ENCODE results near the gene HNRNPAB. TPM values are rescaled to one million over a fixed set of nuclear protein-coding genes. Genes with fewer than 3 reads are reported as not detected.

Gene HNRNPAB
- total RNA-seq, 1 experiment from 2014 or later: 408 TPM

DNA sequence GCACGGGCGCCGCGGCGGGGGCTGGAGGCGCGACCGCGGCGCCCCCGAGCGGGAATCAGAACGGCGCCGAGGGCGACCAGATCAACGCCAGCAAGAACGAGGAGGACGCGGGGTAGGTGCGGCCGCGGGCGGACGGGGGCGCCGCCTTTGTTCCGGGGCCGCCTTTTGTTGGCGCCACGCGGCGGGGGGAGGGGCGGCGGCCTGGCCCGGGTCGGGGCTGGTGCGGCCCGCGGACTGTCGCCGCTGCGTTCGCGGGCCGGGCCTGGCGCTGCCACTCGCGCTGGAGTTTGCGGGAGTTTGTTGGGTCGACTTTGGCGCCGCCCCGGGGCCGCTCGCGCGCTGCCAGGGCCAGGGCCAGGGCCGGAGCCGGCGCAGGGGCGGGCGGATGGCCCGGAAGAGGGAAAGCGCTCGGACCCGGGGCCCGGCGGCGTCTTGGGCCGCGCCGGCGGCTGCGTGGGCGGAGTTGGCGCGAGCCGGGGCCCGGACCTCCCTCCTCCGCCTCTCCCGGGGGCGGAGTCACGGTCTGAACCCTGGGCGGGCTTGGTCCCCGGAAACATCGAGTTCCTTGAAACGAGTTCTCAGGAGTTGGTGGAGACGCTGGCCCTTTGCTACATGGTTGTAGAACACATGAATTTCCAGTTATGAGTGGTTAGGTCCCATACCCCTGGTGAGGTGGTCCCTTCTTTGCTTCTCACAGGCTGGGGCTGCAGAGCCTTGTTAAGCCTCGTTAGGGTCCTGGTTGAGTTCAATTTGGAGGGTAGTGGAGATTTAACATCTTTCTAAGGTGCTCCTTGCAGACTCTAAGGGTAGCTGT is 809 bp downstream of the HNRNPAB start:
- peak; percentile 77 for DNase-seq (ENCODE audit: low spot score)
- Histone ChIP-seq H3K9me3 (ENCODE audit: low read depth, low read length, poor library complexity, severe bottlenecking) (no peaks in the 10 kb centered on the region), H3K36me3 (ENCODE audit: insufficient read depth, low read length, poor library complexity, severe bottlenecking) (peaks cover 48% of the 10 kb centered on the region), H3K27me3 (replicated peaks; ENCODE audit: insufficient read depth, low read depth, low read length, poor library complexity) (no peaks in the 10 kb centered on the region), H3K27ac (ENCODE audit: low read depth, low read length, poor library complexity, severe bottlenecking) (peak overlapping the region; percentile 97), H3K4me1 (ENCODE audit: insufficient read depth, low read length, poor library complexity, severe bottlenecking) (peaks cover 11% of the 10 kb centered on the region), H3K4me3 (ENCODE audit: low read depth, low read length, poor library complexity, severe bottlenecking) (peak overlapping the region; percentile 98)
- no peak for TF ChIP-seq EZH2 (IDR thresholded peaks at IDR 0.05; ENCODE audit: borderline replicate concordance, low read depth, low read length, poor library complexity, severe bottlenecking)
- TF ChIP-seq CTCF (conservative IDR thresholded peaks at IDR 0.05; ENCODE audit: low read depth, low read length): no peak
- no TSS peak for BruUV-seq (replicated peaks)
- ChIA-PET CTCF (no interaction called here), POLR2A (ENCODE audit: low non-redundant PET) (interaction anchor here (0.7 kb wide), 1 partner anchor 894 kb away, joined by 3 read pairs; no protein-coding TSS in a partner anchor)
- intact Hi-C loops (cut with micrococcal nuclease; ENCODE audit: unreplicated experiment): no loop called here

DNA sequence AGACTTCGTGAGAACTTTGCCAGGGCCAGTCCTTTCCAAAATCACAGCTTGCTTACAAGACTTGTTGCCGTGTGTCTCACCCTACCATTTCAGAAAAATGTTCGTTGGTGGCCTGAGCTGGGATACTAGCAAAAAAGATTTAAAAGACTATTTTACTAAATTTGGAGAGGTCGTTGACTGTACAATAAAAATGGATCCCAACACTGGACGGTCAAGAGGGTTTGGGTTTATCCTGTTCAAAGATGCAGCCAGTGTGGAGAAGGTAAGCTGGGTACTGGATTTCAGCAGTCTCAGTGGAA is 1.4 kb downstream of the HNRNPAB start:
- H3K27me3 ChIP-seq (replicated peaks; ENCODE audit: insufficient read depth, low read depth, low read length, poor library complexity): no peaks in the 10 kb centered on the region
- CTCF ChIA-PET: no interaction called here
- no TSS peak for BruUV-seq (replicated peaks)
- intact Hi-C loops (cut with micrococcal nuclease; ENCODE audit: unreplicated experiment): no loop called here
- H3K4me1 ChIP-seq (ENCODE audit: insufficient read depth, low read length, poor library complexity, severe bottlenecking): peaks cover 11% of the 10 kb centered on the region
- H3K9me3 ChIP-seq (ENCODE audit: low read depth, low read length, poor library complexity, severe bottlenecking): no peaks in the 10 kb centered on the region
- H3K36me3 ChIP-seq (ENCODE audit: insufficient read depth, low read length, poor library complexity, severe bottlenecking): peaks cover 54% of the 10 kb centered on the region
- TF ChIP-seq EZH2 (IDR thresholded peaks at IDR 0.05; ENCODE audit: borderline replicate concordance, low read depth, low read length, poor library complexity, severe bottlenecking) (no peak), CTCF (conservative IDR thresholded peaks at IDR 0.05; ENCODE audit: low read depth, low read length) (no peak)
- H3K27ac ChIP-seq (ENCODE audit: low read depth, low read length, poor library complexity, severe bottlenecking): peak overlapping the region; percentile 97
- no peak for DNase-seq (ENCODE audit: low spot score)
- peak overlapping the region; percentile 98 for H3K4me3 ChIP-seq (ENCODE audit: low read depth, low read length, poor library complexity, severe bottlenecking)
- POLR2A ChIA-PET (ENCODE audit: low non-redundant PET): no interaction called here

- Histone ChIP-seq H3K4me1 (ENCODE audit: insufficient read depth, low read length, poor library complexity, severe bottlenecking) (peaks cover 11% of the 10 kb centered on the region), H3K36me3 (ENCODE audit: insufficient read depth, low read length, poor library complexity, severe bottlenecking) (peaks cover 61% of the 10 kb centered on the region), H3K4me3 (ENCODE audit: low read depth, low read length, poor library complexity, severe bottlenecking) (peak overlapping the region; percentile 98), H3K27me3 (replicated peaks; ENCODE audit: insufficient read depth, low read depth, low read length, poor library complexity) (no peaks in the 10 kb centered on the region), H3K27ac (ENCODE audit: low read depth, low read length, poor library complexity, severe bottlenecking) (peak overlapping the region; percentile 97), H3K9me3 (ENCODE audit: low read depth, low read length, poor library complexity, severe bottlenecking) (no peaks in the 10 kb centered on the region)
- no peak for DNase-seq (ENCODE audit: low spot score)
- POLR2A ChIA-PET (ENCODE audit: low non-redundant PET): no interaction called here
- TF ChIP-seq CTCF (conservative IDR thresholded peaks at IDR 0.05; ENCODE audit: low read depth, low read length) (no peak), EZH2 (IDR thresholded peaks at IDR 0.05; ENCODE audit: borderline replicate concordance, low read depth, low read length, poor library complexity, severe bottlenecking) (no peak)
- CTCF ChIA-PET: no interaction called here
- TSS peak; percentile 41 for BruUV-seq (replicated peaks)
- intact Hi-C loops (cut with micrococcal nuclease; ENCODE audit: unreplicated experiment): no loop called here
Observed at GRCh38 chr5:178206166-178207101, 2.1 kb downstream of the HNRNPAB start.

All from A673 (cell line).